Glutamatergic neuron (in vitro differentiated cells): ENCODE measurements around the gene PLCG1. TPM values are rescaled to one million over a fixed set of nuclear protein-coding genes. Genes with fewer than 3 reads are reported as not detected.

ENCODE experiments used
- DNase-seq: peaks from one replicate; pipeline ENCODE4 v3.0.0; 2022
- H3K27ac Mint-ChIP-seq: one replicate; pipeline ENCODE4 v1.8.0; 2020; ENCODE audit warnings: mild to moderate bottlenecking, mixed read lengths, inconsistent platforms; ENCODE audit not compliant: unreplicated experiment
- H3K27me3 Mint-ChIP-seq: one replicate; pipeline ENCODE4 v1.8.0; 2020; ENCODE audit warnings: mild to moderate bottlenecking, moderate library complexity, mixed read lengths, inconsistent platforms; ENCODE audit not compliant: unreplicated experiment
- H3K36me3 Mint-ChIP-seq: one replicate; pipeline ENCODE4 v1.8.0; 2020; ENCODE audit warnings: mild to moderate bottlenecking, mixed read lengths, inconsistent platforms; ENCODE audit not compliant: unreplicated experiment
- H3K4me1 Mint-ChIP-seq: one replicate; pipeline ENCODE4 v1.8.0; 2020; ENCODE audit warnings: mild to moderate bottlenecking, low read depth, mixed read lengths, inconsistent platforms; ENCODE audit not compliant: unreplicated experiment
- H3K4me3 Mint-ChIP-seq: one replicate; pipeline ENCODE4 v1.8.0; 2020; ENCODE audit warnings: mild to moderate bottlenecking, mixed read lengths, inconsistent platforms; ENCODE audit not compliant: unreplicated experiment
- H3K9me3 Mint-ChIP-seq: one replicate; pipeline ENCODE4 v1.8.0; 2020; ENCODE audit warnings: mild to moderate bottlenecking, moderate library complexity, mixed read lengths, inconsistent platforms; ENCODE audit not compliant: unreplicated experiment
- total RNA-seq: library from RNA; stranded (reverse); fragmentation: NEBNext Ultra II Directional; extraction: Animal tissue kit (Norgen Biotek cat#: 25700); gene quantifications from one replicate; pipeline ENCODE4 v1.2.1, GENCODE V29; 2021; ENCODE audit not compliant: unreplicated experiment
- TF ChIP-seq, protein P1 (sequence below): fragments of 200-600 bp; sonication (generic); IDR thresholded peaks from one replicate; pipeline ENCODE4 v1.5.0; 2021; ENCODE audit not compliant: partially characterized antibody, unreplicated experiment

Gene PLCG1
- total RNA-seq, 1 donor from 2014 or later, result 458 TPM

DNA sequence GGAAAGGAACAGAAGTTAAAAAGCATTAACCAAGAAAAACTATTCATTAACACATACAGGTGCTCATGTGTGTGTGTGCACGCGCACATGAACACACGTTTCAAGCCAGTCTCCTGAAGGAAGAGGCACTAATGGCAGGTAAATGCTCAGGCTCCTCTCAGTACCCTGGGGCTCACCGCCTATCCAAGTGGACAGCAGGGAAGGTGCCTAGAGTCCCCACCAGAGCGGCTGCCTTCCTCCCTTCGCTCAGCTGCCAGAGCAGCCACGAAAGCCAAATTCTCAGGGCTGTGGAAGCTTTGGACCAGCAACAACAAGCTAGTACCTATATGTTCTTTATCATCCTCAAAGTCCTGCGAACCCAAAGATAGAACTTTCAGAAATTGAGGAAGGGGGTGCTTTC lies 42.6 kb downstream of the PLCG1 start:
- Mint-ChIP-seq H3K9me3 (peaks cover 18% of the 10 kb centered on the region), H3K4me3 (no peak overlapping the region), H3K4me1 (peaks cover 6% of the 10 kb centered on the region), H3K27me3 (peaks cover 5% of the 10 kb centered on the region), H3K27ac (no peak overlapping the region), H3K36me3 (peaks cover 3% of the 10 kb centered on the region)
- no peak for DNase-seq
- TF ChIP-seq, protein P1, sequence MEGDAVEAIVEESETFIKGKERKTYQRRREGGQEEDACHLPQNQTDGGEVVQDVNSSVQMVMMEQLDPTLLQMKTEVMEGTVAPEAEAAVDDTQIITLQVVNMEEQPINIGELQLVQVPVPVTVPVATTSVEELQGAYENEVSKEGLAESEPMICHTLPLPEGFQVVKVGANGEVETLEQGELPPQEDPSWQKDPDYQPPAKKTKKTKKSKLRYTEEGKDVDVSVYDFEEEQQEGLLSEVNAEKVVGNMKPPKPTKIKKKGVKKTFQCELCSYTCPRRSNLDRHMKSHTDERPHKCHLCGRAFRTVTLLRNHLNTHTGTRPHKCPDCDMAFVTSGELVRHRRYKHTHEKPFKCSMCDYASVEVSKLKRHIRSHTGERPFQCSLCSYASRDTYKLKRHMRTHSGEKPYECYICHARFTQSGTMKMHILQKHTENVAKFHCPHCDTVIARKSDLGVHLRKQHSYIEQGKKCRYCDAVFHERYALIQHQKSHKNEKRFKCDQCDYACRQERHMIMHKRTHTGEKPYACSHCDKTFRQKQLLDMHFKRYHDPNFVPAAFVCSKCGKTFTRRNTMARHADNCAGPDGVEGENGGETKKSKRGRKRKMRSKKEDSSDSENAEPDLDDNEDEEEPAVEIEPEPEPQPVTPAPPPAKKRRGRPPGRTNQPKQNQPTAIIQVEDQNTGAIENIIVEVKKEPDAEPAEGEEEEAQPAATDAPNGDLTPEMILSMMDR, result no peak

DNA sequence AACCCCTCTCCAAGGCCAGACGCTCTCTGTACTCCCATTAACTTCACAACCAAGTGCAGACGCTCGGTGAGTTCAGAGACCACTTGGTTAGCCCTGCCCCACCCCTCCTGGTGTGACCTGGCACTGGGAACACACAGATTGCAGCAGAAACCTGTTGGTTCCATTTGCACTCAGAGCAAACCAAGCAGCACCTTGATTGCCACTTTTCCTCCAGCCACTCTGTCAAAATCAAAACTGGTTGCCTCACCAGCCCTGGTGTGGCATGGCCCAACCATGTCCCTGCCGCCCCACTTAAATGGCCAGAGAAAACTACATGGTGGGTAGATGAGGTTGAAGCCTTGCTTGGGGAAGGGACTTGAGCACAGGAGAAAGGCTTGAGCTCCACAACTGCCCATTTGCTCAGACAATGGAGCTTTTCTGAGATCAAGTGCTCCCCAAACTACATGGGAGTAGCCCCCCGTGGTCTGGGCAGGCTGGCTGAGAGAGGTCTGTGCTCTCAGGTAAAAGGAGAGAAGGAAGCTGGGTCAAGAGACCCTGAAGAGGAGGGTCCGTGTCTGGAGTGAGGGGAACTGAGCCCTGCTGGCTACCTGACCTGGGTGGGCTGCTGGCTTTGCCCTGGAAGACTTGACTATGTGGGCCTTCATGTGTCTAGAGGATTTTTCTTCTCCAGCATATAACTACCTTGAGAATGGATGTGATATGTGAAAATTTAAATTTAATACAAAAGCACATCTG lies 43.4 kb downstream of the PLCG1 start:
- TF ChIP-seq, protein P1, result no peak
- H3K27ac Mint-ChIP-seq, result no peak overlapping the region
- H3K9me3 Mint-ChIP-seq, result peaks cover 18% of the 10 kb centered on the region
- H3K4me1 Mint-ChIP-seq, result peaks cover 6% of the 10 kb centered on the region
- peaks cover 3% of the 10 kb centered on the region for H3K36me3 Mint-ChIP-seq
- DNase-seq, result no peak
- no peak overlapping the region for H3K4me3 Mint-ChIP-seq
- peaks cover 5% of the 10 kb centered on the region for H3K27me3 Mint-ChIP-seq

DNA sequence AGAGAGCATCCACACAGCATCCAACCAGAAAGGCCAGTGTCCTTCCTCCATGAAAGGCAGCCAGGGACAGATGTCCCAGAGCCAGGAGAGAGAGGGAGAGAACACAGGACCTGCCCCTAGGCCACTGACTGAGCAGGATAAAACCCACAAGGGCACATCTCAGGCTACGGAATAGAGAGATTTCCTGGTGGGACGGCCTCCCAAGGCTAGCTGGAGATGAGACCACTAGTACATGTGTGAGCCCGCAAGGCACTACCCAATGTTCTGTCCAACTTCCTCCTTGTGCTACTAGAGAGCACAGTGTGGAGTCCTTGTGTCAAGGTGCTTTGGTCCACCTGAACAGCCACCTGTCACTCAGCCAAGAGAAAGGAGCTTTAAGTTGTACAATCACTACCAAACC lies 44.2 kb downstream of the PLCG1 start:
- Mint-ChIP-seq H3K27me3 (peaks cover 5% of the 10 kb centered on the region), H3K9me3 (peaks cover 17% of the 10 kb centered on the region), H3K4me3 (no peak overlapping the region), H3K4me1 (peaks cover 6% of the 10 kb centered on the region), H3K36me3 (peaks cover 3% of the 10 kb centered on the region), H3K27ac (peak overlapping the region; percentile 22)
- TF ChIP-seq, protein P1, result no peak
- no peak for DNase-seq

DNA sequence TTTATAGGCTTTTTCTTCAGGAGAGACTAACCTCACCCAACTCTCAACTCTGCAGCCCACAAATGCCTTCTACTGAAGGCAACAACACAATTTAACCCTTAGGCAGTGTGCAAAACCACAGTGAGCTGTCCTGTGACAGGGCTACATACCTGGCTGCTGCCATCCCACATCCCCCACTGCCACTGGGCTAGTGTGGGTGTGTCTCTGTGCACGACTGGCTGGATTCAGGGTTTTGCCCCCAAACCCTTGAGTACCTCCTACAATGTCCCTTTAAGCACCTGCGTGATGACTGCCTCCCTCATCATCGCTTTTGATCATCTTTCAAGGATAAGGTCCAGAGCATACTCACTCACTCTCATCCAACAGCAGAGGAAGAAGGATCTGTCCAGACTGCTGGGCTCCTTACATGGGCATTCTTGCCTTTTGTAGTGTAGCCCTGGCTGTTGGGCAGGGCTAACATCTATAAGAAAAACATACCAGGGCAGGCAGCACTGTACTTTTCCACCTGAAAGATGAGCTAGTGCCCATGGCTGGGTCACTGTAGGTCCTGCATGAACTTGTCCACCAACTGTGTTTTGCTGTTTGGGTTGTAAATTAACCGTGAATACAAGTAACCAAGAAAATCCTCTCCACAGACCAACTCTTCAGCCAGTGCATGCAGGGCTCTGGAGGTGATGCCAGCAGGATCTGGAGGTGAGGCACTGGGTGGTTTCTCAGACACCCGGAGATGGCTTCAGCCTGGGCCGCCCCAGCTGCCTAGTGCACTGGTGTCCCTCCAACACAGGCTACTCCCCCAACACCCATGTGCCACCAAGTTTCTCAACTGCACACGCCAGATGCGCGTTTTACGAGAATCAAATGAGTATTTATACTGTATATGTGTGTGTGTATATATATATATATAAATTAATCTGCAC lies 45.2 kb downstream of the PLCG1 start:
- Mint-ChIP-seq H3K27ac (no peak overlapping the region), H3K27me3 (peaks cover 5% of the 10 kb centered on the region), H3K36me3 (peaks cover 6% of the 10 kb centered on the region), H3K4me3 (no peak overlapping the region), H3K4me1 (peaks cover 6% of the 10 kb centered on the region), H3K9me3 (peaks cover 15% of the 10 kb centered on the region)
- no peak for DNase-seq
- TF ChIP-seq, protein P1, result no peak
